NOMO-1 treated with dmso at 0.1 percent for 144 hours (cell line): ENCODE data around the gene ZFYVE27.

Source experiments
- DNase-seq: peaks from one replicate; lab custom pipeline; 2025; ENCODE audit not compliant: unreplicated experiment; lab: John Stamatoyannopoulos, UW

ZFYVE27 gene

DNA sequence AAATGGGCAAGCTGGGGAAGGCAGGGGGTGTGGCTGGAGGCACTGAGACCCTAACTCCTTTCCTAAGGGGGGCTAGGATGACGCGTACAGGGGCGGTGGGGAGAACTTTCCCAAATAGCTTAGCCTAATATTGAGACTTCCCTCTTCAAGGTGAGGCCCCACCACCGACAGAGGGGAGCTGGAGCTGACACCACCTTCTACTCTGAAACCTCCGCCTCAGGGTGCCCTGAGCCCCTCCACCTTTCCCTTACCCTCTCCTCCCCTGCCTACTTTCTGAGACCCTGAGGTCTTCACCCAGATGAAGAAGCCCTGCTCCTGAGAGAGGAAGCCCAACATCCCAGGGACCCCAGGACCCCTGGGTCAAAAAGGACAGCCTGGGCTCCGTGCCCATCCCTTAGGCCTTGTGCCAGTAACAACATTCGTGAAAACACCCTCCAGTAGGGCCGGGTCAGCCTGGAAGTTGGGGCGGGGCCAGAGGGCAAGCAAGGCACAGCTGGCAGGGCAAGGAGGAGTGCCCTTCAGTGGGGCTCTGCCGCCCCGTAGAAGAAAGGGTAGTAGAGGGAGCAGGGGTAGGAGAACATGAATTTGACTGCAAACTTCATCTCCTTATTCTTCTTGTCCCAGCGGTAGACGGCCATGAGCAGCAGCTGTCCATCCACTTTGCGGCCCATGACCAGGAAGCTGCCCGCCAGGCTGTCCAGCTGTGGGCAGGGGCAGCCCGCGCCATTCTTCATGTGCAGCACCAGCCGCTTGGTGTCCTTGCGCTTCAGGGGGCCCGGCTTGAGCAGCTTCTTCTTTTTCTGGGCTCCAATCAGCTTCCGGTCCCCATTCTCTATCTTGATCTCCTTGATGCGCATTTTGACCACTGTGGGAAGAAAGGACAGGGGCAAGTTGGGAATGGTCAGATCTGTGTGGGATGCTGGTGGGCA, 30.3 kb downstream of the ZFYVE27 start:
- DNase-seq = no peak

DNA sequence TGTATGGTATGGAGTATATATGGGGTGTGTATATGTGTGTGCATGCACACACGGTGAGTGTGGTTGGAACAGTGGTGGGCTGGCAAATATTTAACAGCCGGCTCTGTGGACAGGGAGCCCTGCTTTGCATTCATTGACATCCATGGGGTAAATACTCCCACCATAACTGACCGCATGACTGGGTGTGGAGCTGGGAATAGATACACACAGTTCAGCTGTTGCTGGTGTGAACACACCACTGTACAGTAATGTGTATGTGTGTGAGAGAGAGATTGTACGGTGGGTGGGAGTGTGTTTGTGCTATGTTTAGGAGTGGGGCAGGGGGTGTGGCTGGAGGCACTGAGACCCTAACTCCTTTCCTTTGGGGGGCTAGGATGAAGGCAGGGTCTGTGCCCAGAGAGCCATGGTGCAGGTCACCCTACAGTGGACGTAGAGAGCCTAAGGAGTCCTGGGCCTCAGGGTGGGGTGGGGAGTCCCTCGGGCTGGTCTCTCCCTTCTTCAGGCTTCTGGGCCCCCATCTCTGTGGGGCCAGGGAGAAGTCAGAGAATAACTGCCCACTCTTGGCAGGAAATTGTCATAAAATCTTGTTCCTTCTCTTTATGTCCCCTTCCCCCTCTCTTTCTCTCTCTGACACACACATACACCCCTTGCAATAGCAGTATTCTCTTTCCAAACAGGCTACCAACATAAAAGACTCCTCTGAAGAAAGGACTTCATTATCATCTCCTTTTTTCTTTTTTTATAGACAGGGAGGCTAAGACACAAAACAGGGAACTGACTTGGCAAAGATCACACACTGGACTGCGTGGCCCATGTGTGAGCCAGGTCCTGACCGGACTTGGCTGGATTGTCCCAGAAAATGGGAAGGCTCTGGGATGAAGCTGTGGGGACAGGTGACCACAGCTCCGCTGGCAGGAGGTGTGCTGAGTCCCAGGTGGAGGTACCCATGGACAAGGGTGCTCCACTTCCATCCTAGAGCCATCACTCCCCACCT, 31.7 kb downstream of the ZFYVE27 start:
- DNase-seq = peak; percentile 30

DNA sequence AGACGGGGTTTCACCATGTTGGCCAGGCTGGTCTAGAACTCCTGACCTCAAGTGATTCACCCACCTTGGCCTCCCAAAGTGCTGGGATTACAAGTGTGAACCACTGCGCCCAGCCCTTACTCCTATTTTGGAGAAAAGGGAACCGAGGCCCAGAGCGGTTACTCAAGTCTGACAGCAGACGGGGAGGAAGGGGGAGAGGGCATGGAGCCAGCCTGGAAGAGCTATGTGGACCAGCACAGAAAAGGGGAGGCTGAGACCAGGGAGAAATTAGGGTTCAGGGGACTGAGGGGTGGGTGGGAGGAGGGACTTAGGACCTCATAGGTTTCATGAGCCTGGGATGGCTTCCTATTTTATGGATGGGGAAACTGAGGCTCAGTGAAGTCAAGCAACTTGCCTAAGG, 33.3 kb downstream of the ZFYVE27 start:
- DNase-seq = no peak

DNA sequence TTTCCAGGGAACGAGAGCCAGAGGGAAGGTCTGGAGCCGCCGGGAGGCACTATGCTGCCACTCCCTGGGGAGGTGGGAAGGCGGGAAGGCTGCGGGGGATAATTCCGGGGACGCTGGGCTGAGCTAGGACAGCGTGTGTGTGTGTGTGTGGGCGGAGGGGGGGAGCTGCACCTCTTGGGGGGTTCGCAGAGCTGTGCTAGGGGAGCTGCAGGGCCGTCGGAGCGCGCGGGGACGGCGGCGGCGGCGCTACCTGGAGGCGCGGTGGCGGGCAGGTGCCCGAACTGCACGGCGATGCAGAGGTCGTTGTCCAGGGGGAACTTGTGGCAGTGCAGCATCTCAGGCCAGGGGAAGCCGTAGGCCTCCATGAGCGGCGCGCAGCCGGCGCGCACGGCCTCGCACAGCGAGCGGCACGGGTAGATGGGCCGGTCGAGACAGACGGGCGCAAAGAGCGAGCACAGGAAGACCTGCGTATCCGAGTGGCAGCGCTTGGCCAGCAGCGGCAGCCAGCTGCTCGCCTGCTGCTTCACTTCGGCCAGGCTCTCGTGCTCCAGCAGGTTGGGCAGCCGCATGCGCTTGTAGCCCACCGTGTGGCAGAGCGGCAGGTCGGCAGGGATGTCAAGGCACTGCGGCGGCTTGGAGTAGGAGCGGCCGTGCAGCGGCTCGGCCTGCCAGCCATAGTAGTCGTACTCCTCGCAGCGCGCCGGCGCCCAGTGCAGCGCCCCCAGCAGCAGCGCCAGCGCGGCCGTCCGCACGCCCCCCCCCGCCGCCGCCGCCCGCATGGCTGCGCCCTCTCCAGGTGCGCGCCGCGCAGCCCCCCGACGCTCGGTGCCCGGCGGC, 34.3 kb downstream of the ZFYVE27 start:
- no peak for DNase-seq

DNA sequence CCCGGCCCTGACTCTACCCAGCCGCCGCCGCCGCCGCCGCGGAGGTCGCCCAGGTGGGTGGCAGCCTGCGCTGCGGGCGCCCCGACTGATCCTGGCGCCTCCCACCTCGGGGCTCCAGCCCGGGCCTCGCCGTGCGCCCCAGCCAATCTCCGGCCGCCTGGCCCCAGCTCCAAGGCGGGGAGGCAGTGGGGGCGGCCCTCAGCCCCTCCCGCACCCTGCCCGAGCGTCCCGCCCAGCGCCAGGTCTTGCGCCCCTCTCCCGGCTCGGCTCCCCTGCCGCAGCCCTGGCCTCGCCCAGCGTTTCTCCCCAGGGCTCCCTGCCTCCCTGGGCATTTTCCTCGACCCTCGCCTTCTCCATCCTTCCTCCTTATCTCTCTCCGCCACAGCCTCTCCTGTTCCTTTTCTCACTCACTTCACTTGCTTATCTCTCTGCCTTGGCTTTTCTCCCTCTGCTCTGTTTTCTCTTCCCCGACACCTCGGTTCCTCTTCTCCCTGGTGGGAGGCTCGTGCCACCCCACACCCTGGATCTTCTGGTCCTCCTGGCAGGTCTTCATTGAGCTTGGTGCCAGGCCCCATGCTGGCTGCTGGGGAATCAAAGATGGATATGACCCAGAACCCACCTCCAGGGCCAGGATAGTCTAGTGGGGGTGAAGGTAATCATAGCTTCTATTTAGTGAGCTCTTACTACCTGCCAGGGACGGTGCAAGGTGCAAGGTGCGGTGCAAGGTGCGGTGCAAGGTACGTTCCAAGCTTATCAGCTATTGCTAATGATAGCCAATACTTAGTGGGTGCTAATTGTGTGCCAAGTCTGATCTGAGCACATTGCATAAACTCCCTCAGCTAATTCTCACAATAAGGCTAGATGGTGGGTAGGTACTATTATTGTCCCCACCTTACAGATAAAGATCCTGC, 35.2 kb downstream of the ZFYVE27 start, which contains the start of gene SFRP5:
Gene SFRP5 (minus strand): TSS at position 87 of the 911 bp plus-strand sequence. CDS start 166 bp downstream, outside the sequence.
- no peak for DNase-seq

DNA sequence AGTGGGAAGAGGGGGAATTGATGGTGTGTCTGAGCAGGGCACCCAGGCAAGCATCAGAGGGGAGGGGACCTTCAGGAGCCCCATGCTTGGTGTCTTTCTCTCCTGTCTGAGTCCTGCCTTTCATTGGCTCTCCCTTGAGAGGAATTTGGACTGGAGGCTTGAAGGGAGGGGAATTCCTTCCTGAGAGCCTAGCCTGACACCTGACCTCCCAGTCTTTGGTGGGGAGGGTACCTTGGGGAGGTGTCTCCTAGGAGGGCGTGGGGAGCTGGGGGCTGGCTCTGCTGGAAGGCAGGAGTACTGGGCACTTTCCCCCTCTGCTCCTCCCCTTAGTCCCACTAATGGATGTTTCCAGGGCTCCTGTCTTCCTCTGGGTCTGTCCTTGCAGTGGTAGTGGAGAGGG, 36.2 kb downstream of the ZFYVE27 start:
- DNase-seq = no peak

DNA sequence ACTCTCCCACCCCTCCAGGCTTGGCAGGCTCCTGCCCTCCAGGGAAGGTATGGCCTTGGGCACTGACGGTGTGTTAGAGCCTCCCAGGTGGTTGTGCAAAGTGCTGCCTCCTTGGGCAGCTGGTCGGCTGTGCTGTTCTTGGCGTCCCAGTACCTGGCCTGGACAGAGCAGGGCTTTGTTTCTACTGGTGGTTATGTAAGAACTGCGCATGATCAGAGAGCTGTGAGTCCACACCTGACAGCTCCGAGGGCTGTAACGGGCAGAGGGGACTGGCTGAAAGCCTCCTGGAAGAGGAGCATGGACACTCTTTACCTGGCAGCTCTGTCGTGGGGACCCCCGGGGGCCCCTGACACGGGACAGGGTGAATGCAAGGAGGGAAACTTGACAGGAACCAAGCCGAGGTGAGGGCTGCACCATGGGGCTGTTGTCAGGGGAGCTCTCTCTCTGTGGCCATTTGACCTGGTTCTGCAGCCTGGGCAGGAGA, 37.9 kb downstream of the ZFYVE27 start:
- DNase-seq = no peak

DNA sequence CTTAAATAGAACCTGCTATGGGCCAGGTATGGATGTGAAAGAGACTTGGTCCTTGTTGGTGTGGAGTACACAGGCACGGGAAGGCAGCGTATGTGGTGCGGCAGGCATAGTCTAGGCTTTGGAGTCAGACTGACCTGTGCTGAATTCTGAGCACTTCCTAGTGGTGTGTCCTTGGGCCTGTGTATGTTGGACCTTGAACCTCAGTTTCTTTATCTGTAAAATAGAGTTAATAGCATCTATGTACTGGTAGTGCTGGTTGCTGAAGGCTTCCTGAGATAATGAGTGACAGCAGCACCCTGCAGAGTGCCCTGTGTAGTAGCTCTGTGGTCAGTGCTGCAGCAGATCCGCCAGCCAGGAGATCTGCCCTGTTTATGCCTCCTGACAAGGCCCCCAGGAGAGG, 40.2 kb downstream of the ZFYVE27 start:
- DNase-seq = no peak

DNA sequence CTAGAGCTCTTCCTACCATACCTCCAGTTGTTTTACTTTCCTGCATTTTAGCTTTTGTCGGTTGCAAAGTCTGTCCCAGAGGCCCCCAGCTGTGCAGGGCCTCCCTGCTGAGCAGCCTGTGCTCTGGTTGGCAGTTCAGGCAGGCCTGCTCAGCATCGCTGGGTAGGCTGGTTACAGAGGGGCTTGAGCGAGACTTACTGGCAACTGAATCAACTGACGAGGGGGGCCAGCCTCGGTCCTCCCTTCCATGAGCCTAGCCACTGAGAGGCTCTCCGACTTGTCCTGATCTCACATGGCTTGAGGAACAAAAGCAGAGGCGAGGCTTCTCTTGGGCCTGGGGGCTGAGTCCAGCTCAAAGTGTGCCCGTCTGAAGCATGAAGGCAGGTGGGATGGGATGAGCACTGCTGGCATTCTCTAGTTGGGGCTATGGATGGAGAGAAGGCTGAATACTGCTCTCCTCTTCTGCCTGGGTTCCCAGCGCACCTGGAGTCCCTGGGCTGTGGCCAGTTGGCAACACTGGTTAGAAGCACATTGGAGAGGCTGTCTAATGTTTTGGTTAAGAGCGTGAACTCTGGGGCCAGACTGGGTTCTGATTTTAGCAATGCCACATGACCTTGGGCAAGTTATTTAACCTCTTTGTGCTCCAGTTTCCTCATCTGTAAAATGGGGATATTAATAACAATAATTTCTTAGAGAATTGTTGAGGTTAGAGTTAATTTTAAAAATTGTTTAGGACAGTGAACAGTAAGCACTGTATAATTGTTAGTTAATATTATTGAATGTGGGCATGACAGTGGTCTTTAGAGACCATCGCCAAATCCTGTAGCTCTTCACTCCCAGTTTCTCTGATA, 41.7 kb downstream of the ZFYVE27 start:
- no peak for DNase-seq

DNA sequence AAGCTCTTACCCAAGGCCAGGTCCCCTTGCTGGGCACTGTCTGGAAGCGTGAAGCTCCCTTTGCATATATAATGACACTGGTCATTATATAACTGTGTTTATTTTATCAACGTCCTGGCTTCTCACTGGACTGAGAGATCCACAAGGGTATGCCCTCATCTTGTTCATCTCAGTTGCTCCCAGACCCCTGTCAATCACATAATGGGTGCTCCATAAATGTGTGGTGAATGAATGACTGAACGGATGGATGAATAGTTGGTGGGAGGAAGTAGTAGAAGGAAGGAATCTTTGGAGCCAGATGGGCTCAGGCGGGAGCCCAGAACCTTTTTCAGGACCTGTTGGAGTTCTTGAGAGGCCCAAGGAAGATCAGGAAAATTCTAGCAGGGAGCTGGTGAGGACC, 42.6 kb downstream of the ZFYVE27 start:
- DNase-seq = no peak

DNA sequence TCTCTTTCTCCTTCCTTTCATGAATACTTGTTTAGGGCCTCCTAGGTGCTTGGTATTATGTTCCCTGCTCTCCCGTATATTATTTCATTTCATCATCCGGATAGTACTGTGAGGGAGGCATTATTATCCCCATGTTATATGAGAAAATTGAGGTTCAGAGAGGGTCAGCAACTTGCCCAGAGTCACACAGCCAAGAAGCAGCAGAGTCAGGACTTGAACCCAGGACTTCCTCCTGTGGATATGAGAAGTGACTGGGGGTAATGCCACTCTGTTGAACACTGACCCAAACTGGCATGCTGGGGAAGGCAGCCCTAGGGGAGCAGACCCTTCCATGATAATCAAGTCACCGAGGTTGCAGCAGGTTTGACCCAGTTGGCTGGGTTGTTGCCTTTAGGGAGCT, 43.0 kb downstream of the ZFYVE27 start:
- DNase-seq = no peak

DNA sequence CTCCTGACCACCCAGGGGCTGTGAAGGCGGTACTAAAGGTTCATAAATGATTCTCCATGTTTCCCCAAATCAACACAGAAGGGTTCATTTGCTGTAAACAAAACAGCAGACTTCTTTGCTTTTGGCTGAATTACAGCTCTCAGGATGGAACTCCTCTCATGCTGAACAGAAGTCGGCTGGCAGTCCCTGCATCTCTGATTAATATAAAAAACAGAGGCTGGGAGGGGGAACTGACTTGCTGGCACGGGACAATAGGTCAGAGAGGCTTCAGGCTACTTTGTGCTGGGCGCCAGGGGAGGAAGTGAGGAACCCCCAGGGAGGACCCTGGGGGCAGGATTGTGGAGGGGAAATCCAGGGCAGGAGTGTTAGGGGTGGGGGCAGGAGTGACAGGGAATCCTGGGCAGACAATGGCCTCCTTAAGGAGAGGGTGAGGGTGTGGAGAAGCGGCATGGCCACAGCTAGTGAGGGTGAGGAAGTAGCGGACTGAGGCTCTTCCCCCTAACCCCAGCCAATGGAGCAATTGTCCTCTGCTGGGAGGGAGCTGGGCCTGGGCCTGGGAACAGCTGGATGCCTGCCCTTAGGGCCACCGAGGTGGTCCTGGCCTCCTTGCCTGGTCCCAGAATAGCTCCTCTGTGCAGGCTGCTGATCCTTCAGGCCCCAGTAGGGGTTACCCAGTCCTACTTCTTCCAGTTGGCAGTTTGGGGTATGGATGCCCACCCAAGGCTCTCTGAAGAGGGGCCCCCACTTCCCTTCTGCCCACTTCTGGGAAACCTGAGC, 44.1 kb downstream of the ZFYVE27 start:
- no peak for DNase-seq

DNA sequence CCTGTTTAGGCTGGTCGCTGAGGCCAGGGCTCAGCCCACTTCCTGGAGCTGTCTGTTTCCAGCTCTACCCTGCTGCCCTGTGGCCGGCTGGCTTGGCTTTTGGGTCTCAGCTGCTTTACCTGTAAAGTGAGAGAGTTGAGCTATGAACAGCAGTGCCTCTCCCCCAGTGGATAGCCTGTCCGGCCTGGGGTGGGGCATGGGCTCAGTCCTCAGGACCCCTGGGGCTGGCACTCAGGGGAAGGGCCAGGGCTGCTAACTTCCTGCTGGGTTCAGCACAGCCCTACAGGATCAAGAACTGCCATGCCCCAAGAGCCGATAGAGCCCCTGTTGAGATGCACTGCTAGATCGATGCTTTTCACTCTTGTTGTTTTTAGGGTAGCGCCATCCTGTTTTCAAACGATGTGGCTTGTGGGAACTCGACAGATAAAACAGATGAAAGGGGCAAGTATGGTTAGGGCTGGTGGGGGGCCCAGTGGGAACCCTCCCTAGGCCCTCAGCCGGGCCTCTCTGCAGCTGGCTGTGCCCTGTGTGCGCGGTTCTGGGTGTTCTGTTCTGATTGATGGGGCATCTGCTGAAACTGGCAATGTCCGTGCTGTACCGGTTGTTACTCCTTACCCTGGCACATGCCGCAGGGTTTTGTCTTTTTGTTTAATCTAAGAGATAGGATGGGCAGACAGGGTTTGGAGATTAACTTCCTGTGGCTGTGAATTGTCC, 44.8 kb downstream of the ZFYVE27 start:
- no peak for DNase-seq

DNA sequence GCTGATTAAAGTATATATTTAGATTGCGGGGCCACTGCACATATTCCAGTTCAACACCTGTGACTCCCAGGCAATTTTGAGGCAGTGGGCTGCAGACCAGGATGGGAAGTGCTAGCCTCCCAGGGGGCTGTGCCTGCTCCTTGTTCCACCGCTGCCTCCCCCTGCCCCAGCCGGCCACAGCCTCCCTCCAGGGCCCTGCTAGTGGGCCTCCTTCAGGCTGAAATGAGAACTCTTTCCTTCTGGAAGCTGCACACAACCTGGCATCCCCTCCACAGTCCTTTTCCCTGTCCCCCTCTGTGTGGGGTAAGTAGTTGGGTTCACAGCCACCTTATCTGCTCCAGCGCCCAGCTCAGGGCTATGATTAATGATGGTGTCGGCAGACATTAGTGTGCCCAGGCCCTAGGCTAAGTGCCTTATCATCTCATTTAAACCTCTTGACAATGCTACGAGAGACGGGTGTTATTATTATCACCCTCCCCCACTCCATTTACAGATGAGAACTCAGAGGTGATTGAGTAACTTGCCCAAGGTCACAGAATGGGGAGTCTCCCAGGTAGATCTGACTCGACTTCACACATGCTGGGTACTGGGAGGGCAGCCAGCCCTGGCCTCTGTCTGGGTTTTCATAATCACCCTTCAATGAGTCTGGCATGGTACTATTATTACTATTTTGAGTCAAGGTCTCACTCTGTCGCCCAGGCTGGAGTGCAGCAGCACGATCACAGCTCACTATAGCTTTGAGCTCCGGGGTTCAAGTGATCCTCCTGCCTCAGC, 45.7 kb downstream of the ZFYVE27 start:
- no peak for DNase-seq

DNA sequence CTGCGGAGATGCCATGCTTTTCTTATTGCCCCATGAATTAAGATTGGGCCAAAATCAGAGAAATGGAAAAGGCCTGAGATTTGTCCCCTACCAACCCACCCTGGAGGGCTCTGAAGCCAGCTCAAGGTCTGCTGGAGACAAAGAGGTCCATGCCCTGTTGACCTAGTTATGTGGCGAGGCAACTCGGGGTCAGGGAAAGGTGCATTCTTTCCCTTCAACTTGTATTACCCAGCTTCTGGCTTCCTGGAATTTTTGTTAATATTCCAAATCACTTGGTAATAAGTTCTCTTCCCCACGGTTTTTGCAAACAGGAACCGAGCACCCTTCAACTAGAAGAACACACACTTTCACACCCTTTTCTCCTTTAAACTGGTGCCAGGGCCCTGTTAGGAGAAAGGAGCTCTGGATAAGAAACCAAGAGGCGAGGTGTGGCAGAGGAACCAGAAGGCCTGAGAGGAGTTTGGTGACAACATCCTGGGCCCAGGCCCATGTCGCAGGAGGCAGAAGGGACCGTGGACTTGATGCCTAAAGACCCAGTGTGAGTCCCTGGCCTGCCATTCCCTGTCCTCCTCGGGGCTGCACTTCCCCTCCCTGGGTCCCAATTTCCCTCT, 47.4 kb downstream of the ZFYVE27 start:
- no peak for DNase-seq

DNA sequence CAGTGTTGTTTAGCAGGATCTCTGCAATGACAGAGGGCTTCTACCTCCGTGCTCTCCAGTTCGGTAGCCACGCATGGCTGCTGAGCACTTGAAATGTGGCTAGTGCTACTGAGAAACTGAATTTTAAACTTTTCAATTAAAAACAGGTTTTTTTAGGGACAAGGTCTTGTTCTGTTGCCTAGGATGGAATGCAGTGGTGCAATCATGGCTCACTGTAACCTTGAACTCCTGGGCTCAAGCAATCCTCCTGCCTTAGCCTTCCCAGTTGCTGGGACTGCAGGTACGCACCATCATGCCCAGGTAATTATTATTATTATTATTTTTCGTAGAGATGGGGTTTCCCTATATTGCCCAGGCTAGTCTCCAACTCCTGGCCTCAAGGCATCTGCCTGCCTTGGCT, 48.3 kb downstream of the ZFYVE27 start:
- no peak for DNase-seq
